OCI-LY3 (cell line): Measurements from ENCODE around the gene POU2AF3.

Experiments
- H2AFZ ChIP-seq: fragments of 200-600, 300-600 bp; shearing (Covaris generic); 2 replicates; pipeline ENCODE4 v1.6.0; 2014; ENCODE audit warnings: antibody characterized with exemption, low read depth, low read length
- H3K27ac ChIP-seq: fragments of 200-600, 300-600 bp; sonication (generic); 2 replicates; pipeline ENCODE4 v1.5.1; 2014; ENCODE audit warnings: mild to moderate bottlenecking, low read length, moderate library complexity, mixed read lengths
- H3K27me3 ChIP-seq: fragments of 200-600, 300-600 bp; sonication (generic); 2 replicates; pipeline ENCODE4 v1.6.1; 2014; ENCODE audit warnings: low read depth, low read length, mixed read lengths
- H3K36me3 ChIP-seq: fragments of 200-600, 300-600 bp; sonication (generic); replicated peaks from 2 replicates; pipeline ENCODE3; 2014; ENCODE audit warnings: low read depth, low read length, mixed read lengths
- H3K4me1 ChIP-seq: fragments of 300-600, 200-600 bp; sonication (generic); 2 replicates; pipeline ENCODE4 v1.6.1; 2014; ENCODE audit warnings: low read length, mixed read lengths
- H3K4me2 ChIP-seq: fragments of 200-600, 300-600 bp; sonication (generic); 2 replicates; pipeline ENCODE4 v1.6.1; 2014; ENCODE audit warnings: low read length, mixed read lengths
- H3K4me3 ChIP-seq: fragments of 300-600, 200-600 bp; sonication (generic); 2 replicates; pipeline ENCODE4 v1.5.1; 2014; ENCODE audit warnings: antibody characterized with exemption, mild to moderate bottlenecking, low read length, moderate library complexity
- H3K79me2 ChIP-seq: fragments of 300-600, 200-600 bp; shearing (Covaris generic); 2 replicates; pipeline ENCODE4 v1.6.1; 2014; ENCODE audit warnings: mild to moderate bottlenecking, low read length, mixed read lengths
- H3K9ac ChIP-seq: fragments of 300-600, 200-600 bp; shearing (Covaris generic); 2 replicates; pipeline ENCODE4 v1.6.0; 2014; ENCODE audit warnings: mild to moderate bottlenecking, low read length, moderate library complexity
- H3K9me3 ChIP-seq: fragments of 200-600, 300-600 bp; shearing (Covaris generic); 2 replicates; pipeline ENCODE4 v1.6.1; 2014; ENCODE audit warnings: low read length, mixed read lengths; ENCODE audit not compliant: insufficient read depth
- H4K20me1 ChIP-seq: fragments of 200-600, 300-600 bp; sonication (generic); 2 replicates; pipeline ENCODE4 v1.6.1; 2016; ENCODE audit warnings: low read length, mixed read lengths; ENCODE audit not compliant: insufficient read depth
- EZH2phosphoT487 ChIP-seq: fragments of 200-600 bp; shearing (Covaris generic); IDR thresholded peaks from 2 replicates; pipeline ENCODE4 v1.6.1; 2018; ENCODE audit warnings: antibody characterized with exemption, mixed run types, low read depth
- TF ChIP-seq, protein P1 (sequence below): fragments of 200-600, 300-600 bp; sonication (generic); IDR thresholded peaks from 2 replicates; pipeline ENCODE4 v1.5.1; 2014; ENCODE audit warnings: antibody characterized with exemption, low read length, low read depth

Gene POU2AF3

DNA sequence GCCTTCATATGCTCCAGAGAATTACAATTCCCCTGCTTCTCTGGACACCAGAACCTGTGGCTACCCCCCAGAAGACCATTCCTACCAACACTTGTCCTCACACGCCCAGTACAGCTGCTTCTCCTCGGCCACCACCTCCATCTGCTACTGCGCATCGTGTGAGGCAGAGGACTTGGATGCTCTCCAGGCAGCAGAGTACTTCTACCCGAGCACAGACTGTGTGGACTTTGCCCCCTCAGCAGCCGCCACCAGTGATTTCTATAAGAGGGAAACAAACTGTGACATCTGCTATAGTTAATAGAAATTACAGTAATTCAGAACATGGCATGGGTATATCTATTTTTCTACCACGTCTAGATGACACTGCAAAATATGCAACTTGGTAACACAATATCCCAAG lies 9.8 kb downstream of the POU2AF3 start:
- H3K4me2 ChIP-seq = no peak overlapping the region
- no peak overlapping the region for H3K9ac ChIP-seq
- no peaks in the 10 kb centered on the region for H4K20me1 ChIP-seq
- no peaks in the 10 kb centered on the region for H3K36me3 ChIP-seq
- no peaks in the 10 kb centered on the region for H3K9me3 ChIP-seq
- H3K4me3 ChIP-seq = no peak overlapping the region
- peaks cover 15% of the 10 kb centered on the region for H3K4me1 ChIP-seq
- no peak overlapping the region for H3K27ac ChIP-seq
- H2AFZ ChIP-seq = no peak overlapping the region
- TF ChIP-seq, protein P1, sequence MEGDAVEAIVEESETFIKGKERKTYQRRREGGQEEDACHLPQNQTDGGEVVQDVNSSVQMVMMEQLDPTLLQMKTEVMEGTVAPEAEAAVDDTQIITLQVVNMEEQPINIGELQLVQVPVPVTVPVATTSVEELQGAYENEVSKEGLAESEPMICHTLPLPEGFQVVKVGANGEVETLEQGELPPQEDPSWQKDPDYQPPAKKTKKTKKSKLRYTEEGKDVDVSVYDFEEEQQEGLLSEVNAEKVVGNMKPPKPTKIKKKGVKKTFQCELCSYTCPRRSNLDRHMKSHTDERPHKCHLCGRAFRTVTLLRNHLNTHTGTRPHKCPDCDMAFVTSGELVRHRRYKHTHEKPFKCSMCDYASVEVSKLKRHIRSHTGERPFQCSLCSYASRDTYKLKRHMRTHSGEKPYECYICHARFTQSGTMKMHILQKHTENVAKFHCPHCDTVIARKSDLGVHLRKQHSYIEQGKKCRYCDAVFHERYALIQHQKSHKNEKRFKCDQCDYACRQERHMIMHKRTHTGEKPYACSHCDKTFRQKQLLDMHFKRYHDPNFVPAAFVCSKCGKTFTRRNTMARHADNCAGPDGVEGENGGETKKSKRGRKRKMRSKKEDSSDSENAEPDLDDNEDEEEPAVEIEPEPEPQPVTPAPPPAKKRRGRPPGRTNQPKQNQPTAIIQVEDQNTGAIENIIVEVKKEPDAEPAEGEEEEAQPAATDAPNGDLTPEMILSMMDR = no peak
- no peak for TF ChIP-seq EZH2phosphoT487
- no peaks in the 10 kb centered on the region for H3K79me2 ChIP-seq
- 0 out of 2 replicates have a peak, but pooled peaks cover 5% of the 10 kb centered on the region for H3K27me3 ChIP-seq

DNA sequence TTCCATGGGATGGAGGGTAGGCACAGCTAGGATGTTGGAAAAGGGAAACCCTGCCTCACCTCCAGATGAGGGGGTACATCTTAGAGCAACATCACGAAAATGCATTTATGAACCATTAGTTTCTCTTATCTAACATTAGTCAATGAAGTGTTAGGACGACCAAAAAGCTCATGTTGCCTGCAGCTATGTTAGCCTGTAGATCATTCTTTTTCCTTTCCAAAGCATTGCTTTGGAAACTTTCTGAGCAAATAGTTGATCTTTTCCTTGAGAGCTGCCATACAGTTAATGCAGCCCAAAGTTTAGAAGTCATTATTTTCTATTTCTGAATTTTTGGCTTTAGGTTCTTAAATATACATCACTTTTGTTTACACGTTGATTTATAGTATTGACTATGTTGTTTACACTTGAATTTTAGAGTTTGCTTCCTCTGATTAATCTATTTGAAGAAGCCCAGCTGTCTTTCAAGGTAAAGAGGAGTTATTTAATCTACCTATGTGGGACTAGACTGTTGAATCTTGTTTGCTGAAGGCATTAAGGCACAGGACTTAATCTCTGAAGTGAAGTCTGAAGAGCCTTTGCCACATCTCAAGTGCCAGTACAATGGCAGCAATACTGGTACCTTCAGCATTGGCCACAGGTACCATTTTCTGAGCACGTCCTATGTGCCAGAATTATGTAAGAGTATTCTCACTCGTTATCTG lies 11.0 kb downstream of the POU2AF3 start:
- Histone ChIP-seq H3K27me3 (0 out of 2 replicates have a peak, but pooled peaks cover 5% of the 10 kb centered on the region), H3K36me3 (no peaks in the 10 kb centered on the region), H3K27ac (no peak overlapping the region), H3K4me2 (no peak overlapping the region), H3K9ac (no peak overlapping the region), H3K4me1 (peaks cover 8% of the 10 kb centered on the region; the same call in 1 of the 2 replicates), H4K20me1 (no peaks in the 10 kb centered on the region), H3K79me2 (no peaks in the 10 kb centered on the region), H2AFZ (no peak overlapping the region), H3K4me3 (no peak overlapping the region), H3K9me3 (no peaks in the 10 kb centered on the region)
- no peak for TF ChIP-seq EZH2phosphoT487
- TF ChIP-seq, protein P1 = no peak

DNA sequence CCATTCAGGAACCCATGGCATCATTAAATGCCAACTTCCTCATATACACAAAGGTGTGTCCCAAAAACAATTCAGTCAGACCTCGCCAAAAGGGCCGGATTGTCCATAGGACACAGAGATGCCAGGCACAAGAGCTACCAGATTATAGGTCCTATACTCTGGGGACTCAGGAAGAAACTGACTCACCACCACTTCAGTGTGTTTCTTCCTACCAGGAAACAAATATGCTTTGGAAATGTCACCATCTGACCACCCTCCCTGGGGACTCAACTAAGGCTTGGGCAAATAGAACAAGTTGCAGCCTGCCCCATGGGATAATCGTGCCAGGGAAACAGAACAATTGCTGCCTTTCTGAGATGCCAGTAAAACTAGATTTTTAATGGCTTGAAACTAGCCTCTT lies 11.7 kb downstream of the POU2AF3 start:
- Histone ChIP-seq H3K4me2 (no peak overlapping the region), H2AFZ (no peak overlapping the region), H3K27me3 (0 out of 2 replicates have a peak, but pooled peaks cover 5% of the 10 kb centered on the region), H3K9me3 (no peaks in the 10 kb centered on the region), H3K79me2 (no peaks in the 10 kb centered on the region), H3K4me3 (no peak overlapping the region), H3K27ac (no peak overlapping the region), H3K9ac (no peak overlapping the region), H3K36me3 (no peaks in the 10 kb centered on the region), H4K20me1 (no peaks in the 10 kb centered on the region), H3K4me1 (peaks cover 8% of the 10 kb centered on the region; the same call in 1 of the 2 replicates)
- TF ChIP-seq, protein P1 = no peak
- no peak for TF ChIP-seq EZH2phosphoT487

DNA sequence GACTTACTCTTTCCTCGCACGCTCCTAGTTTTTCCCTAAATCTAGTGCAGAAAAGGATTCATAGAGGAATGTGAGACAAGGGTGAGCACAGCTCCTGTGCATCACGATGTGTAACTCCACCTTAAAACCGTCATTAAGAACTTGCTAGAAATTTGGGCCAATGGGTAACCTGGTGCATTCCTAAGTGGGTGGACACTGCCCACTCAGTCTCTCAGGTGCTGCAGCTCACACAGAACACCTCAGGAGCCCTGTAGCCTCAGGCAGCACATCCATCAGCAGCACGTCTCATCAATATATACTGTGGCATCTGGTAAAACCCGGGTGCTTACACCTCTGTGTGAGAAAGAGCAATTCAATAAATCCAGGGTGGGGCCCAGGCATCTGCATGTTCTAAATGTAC lies 12.4 kb downstream of the POU2AF3 start:
- H3K4me2 ChIP-seq = no peak overlapping the region
- no peaks in the 10 kb centered on the region for H3K9me3 ChIP-seq
- H3K9ac ChIP-seq = no peak overlapping the region
- TF ChIP-seq, protein P1 = no peak
- TF ChIP-seq EZH2phosphoT487 = no peak
- H3K36me3 ChIP-seq = no peaks in the 10 kb centered on the region
- no peak overlapping the region for H2AFZ ChIP-seq
- 0 out of 2 replicates have a peak, but pooled peaks cover 5% of the 10 kb centered on the region for H3K27me3 ChIP-seq
- no peaks in the 10 kb centered on the region for H3K79me2 ChIP-seq
- H3K4me1 ChIP-seq = peaks cover 3% of the 10 kb centered on the region; the same call in 1 of the 2 replicates
- no peaks in the 10 kb centered on the region for H4K20me1 ChIP-seq
- no peak overlapping the region for H3K4me3 ChIP-seq
- no peak overlapping the region for H3K27ac ChIP-seq
